GM21526 (cell line): ENCODE data around the gene PRTG.
"Not testable (repeated sequence)": the region's sequence is repeated elsewhere in the genome, so short reads cannot be mapped to it uniquely, and the experiment has no call there.

Experiments used
- ATAC-seq: cut with Tn5 transposase; IDR thresholded peaks from one replicate; pipeline ENCODE4 v1.9.1; 2021; ENCODE audit warnings: moderate library complexity; ENCODE audit not compliant: unreplicated experiment, low FRiP score

The PRTG gene, protein sequence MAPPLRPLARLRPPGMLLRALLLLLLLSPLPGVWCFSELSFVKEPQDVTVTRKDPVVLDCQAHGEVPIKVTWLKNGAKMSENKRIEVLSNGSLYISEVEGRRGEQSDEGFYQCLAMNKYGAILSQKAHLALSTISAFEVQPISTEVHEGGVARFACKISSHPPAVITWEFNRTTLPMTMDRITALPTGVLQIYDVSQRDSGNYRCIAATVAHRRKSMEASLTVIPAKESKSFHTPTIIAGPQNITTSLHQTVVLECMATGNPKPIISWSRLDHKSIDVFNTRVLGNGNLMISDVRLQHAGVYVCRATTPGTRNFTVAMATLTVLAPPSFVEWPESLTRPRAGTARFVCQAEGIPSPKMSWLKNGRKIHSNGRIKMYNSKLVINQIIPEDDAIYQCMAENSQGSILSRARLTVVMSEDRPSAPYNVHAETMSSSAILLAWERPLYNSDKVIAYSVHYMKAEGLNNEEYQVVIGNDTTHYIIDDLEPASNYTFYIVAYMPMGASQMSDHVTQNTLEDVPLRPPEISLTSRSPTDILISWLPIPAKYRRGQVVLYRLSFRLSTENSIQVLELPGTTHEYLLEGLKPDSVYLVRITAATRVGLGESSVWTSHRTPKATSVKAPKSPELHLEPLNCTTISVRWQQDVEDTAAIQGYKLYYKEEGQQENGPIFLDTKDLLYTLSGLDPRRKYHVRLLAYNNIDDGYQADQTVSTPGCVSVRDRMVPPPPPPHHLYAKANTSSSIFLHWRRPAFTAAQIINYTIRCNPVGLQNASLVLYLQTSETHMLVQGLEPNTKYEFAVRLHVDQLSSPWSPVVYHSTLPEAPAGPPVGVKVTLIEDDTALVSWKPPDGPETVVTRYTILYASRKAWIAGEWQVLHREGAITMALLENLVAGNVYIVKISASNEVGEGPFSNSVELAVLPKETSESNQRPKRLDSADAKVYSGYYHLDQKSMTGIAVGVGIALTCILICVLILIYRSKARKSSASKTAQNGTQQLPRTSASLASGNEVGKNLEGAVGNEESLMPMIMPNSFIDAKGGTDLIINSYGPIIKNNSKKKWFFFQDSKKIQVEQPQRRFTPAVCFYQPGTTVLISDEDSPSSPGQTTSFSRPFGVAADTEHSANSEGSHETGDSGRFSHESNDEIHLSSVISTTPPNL

DNA sequence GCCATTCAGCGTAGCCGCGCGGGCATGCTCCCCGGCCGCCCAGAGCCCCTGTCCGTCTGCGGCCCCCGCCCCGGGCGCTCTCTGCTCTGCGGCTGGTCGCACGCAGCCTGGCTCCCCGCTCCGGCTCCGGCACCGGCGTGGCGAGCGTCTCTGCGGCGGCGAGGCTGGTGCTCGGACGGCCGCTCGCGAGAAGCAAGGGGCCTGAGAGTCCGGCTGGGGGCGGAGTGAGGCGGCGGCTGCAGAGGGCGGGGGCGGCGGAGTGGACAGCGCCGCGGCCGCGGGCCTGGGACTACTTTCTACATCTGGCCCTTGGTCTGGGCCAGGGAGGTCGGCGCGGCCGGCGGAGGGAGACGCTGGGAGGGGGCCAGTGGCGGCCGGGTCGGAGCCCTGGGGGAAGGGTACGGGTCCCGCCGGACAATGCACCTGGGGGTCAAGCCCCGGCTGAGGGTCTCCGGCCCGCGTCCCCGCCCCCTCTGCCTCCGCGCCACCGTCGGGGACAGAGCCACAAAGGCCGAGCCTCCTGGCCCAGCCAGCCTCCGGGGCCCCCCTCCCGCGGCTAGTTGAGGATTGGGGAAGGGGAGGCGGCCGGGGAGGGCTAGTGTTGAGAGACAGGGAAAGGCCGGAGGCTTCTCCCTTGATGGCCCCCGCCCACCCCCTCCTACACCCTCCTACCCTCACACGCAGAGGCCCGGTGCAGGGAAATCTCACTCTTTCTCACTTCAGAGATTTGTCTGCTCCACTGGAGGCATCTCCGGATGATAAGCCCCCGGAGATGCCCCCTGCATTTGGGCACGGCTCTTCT, at the start of gene PRTG:
Gene PRTG (minus strand): TSS at position 226 of the 802 bp plus-strand sequence. CDS start 221 bp downstream, at position 5.
- no peak for ATAC-seq

DNA sequence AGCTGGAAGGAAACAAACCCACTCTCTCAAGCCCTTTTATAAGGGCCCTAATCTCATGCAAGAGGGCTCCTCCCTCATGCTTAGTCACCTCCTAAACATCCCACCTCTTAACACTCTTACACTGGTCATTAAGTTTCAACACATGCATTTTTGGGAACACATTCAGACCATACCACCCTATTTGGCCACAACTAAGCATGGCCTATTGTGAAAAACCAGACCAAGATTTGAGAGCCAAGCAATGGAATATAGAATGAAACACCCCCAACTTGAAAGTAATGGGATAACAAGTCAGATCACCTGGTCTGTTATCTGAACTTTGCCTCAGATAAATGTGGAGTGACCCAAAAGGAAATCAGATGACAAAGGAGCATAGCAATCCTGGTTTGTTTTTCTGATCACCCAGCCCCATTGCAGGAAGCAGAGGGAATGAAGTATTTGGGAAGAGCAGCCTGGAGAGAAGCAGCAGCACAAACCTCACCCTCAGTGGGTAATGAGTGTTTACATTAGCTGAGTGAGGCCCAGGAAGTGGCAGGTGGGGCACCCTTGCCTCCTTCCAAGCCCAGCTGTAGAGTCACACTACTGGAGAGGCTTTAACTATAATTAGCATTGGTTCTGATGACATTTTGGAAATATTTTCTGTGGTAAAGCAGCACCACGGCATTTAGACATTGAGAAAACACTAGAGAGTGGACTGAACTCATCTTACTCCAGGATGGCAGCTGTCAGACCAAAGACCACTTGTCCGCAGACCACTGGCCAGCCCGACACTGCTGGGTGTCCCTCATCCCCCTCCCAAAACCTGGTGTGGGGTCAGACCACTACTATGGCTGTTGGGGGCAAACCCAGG, 48.8 kb upstream of the PRTG start:
- ATAC-seq, result no peak

DNA sequence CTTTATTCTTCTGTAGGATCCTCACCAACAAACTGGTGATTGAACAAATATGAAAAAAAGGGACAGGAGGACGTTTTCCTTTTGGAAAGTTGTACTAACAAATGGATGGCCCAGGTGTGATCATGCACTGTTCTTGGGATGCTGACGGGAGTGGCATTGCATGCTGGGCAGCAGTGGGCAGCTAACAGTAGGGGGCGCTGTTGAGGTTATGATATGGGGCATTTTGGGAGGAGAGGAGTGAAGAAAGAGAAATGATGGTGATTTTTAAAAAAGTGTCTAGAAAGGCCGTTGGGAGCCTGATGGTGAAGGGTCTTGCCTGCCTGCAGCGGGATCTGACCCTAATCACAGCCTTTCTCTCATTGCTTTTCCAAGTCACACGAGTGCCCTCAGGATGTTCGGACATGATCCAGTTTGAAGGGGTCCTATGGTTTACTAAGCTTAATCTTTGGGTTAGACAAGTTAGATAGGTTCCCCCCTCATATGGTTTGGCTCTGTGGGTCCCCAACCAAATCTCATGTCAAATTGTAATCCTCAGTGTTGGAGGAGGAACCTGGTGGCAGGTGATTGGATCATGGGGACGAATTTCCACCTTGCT, 46.2 kb upstream of the PRTG start:
- no peak for ATAC-seq

DNA sequence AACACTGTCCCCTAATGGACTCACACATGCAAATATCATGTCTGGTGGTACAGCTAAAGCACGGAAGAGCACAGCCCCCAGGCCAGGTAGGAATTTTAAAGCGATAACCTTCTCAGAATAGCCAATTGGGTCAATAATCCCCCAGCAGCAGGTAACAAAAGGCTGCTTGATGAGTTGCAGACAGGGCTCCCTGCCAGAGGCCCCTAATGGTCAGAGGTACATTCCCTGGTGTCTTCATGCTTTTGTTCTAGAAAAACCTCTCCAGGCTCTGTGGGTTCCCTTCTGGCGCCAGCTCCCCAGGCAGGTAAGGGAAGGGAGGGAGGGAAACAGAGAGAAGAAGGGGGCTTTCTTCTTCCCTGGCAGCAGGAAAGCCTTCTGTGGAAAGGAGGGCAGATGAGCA, 43.4 kb upstream of the PRTG start:
- no peak for ATAC-seq

DNA sequence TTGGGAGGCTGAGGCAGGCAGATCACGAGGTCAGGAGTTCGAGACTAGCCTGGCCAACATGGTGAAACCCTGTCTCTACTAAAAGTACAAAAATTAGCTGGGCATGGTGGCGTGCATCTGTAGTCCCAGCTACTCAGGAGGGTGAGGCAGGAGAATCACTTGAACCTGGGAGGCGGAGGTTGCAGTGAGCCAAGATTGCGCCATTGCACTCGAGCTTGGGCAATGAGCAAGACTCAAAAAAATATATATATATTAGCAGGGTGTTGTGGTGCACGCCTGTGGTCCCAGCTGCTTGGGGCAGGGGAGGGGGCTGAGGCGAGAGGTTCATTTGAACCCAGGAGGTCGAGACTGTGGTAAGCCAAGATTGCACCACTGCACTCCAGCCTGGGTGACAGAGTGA, 42.6 kb upstream of the PRTG start:
- not testable (repeated sequence) for ATAC-seq

DNA sequence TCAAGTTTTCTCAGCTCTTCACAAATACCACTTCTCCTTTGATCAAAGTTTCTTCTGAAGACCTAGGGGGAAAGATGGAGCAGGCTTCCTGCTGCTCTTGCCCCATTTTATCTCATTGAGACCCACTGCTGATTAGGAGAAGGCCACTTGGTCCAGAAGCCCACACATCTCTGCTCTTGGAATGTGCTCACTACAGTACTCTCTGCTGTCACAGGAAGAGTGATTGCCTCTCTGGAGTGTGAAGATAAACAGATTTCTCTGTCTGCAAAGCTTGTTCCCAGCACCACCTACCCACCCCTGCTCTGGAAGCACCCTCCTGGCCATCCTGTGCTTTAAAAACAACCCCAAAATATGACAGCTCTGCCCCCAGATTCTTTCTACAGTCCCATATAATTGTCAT, 41.3 kb upstream of the PRTG start:
- no peak for ATAC-seq

DNA sequence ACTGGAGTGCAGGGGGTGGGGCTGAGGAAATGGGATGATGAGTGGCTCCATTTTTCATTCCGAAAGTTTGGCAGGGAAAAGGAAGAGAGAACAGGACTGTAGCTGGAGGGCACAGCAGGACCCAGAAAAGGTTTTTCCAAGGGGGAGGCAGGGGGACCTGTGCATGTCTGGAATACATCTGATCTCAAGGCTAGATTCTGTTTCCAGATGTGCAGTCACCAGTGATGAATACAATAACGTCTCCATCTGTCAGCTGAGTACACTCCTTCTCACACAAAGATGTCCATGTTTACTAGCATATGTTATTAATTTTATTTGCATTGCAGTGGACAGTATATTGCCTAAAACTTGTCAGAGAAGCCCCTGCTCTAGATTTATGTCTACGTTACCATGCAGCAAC, 39.9 kb upstream of the PRTG start:
- ATAC-seq, result no peak

DNA sequence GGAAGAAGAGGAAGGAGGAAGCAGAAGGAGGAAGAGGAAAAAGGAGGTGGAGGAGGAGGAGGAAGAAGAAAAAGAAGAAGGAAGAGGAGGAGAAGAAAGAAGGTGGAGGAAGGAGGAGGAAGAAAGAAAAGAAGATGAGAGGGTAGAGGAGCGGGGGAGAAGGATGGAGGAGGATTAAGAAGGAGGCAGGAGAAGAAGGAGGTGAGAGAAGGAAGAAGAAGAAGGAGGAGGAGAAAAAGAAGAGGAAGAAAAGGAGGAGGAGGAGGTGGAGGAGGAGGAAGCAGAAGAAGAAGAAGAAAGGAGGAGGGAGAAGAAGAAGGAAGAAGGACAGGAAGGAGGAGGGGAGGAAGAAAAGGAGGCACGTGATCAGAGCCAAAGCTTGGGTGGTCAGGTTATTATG, 37.3 kb upstream of the PRTG start:
- no peak for ATAC-seq

DNA sequence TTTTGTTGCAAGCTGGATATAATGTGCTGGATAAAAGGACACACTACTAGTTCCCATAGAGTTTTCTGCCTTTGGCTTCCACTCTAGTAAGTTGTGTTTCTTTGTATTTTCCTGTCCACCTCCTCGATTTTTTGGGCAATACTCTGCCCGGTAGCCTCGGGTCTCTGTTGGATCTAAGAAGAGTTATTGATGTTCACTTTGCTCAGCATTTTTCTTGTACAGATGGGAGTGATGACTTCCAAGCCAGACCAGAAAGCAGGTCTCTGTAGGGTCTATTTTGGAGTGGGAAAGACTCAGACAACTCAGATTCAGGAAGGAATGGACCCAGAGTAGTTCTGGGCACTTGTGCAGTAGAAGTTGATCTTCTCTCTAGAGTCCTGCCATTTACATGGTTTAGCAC, 36.0 kb upstream of the PRTG start:
- ATAC-seq, result no peak

DNA sequence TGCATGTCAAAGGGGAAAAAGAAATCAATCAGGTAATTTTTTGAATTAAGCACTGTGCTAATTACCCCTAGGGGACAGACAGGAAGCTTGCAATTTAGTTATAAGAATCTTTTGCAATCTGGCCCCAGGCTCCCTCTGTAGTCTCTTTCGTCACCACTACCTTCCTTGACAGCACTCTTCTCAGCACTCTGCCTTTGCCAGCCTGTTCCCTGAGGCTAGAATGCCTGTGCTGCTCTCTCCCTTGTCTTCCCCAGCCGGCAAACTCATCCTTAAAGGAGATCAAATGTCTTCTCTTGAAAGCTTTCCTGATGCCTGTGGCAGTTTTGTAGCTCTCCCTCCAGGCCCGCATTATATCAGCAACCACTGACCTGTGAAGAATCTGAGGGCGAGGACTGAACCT, 32.4 kb upstream of the PRTG start:
- ATAC-seq, result no peak

DNA sequence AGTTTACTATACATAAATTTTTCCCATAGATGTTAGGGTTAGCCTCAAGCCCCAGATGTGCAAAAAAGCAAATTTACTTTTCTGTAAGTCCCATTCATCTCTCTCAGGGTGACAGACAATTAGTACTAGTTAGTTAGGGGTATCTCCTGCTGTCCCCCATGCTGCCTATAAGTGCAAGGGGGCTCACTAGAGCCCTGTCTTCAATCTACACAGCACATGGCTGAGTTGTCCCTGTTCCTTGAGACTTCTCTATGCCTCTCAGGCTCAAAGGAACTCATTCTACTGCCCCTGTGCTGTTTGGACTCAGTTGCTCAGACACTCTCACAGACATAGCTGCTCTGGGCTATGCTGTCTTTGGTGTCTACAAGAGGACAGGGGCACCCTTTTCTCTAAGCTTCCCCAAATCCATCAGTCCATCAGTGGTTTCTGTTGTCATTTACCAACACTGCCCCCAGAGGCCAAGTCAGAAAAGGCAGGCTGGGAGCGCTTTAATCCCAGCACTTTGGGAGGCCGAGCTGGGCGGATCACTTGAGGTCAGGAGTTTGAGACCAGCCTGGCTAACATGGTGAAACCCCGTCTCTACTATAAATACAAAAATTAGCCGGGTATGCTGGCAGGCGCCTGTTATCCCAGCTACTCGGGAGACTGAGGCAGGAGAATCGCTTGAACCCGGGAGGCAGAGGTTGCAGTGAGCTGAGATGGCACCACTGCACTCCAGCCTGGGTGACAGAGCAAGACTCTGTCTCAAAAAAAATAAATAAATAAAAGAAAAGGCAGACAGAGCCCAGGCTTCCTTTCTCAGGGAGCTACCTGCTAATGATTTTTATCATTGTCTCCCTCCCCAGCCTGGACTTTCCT, 31.4 kb upstream of the PRTG start:
- ATAC-seq, result peak; percentile 61

DNA sequence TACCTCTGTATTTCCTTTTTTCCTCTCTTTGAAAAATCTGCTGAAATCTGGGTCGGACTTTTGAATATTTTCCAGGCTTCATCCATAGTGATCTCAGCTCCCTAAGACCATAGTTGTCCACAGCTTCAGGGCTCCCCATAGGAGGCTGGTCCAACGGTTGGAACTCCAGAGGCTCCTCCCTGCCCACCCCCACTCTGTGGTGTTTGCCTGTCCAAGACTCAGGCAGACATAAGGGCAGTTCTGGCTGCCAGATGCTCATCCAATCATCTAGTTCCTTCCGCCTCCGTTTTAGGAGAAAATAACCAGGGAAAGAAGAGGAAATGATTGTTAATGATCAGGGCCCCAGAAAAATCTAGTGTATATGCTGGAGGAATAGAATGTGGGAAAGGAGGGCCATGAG, 27.9 kb upstream of the PRTG start:
- no peak for ATAC-seq

DNA sequence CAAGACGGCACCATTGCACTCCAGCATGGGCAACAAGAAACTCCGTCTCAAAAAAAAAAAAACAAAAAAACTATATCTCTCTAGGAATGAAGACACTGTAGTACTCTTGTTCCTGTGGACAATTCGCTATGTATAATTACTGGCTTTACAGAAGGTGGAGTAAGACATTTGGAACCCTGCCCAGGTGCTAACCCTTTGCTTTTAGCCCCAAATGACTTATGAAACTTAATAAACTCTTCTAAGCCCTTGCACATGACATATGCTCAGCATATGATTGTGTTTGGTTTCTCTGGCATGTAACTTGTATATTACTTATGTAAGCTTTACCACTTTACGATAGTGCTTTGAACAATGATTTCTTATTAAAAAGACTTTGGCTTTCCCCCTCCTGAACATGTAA, 27.3 kb upstream of the PRTG start:
- no peak for ATAC-seq

DNA sequence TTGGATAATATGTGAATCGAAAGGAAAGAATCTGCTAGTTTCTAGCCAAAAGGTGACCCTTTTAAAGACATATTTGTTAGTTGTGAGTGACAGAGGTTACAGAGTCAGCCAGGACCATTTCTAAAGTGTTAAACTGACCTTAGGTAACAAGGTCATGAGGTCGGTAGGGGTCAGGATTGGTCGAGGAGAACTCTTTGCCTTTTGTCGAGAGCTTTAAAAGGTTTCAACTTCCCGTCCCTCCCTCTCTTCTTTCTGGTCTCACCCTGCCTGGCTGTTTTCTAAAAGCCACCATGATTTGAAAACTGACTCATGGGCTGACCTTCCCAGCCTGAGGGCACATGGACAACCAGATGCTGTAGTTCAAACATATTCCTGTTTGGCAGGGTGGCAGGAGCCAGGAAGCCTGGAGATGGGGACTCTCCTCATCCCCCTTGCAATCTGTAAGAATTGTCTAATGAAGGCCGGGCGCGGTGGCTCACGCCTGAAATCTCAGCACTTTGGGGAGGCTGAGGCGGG, 25.8 kb upstream of the PRTG start:
- no peak for ATAC-seq

DNA sequence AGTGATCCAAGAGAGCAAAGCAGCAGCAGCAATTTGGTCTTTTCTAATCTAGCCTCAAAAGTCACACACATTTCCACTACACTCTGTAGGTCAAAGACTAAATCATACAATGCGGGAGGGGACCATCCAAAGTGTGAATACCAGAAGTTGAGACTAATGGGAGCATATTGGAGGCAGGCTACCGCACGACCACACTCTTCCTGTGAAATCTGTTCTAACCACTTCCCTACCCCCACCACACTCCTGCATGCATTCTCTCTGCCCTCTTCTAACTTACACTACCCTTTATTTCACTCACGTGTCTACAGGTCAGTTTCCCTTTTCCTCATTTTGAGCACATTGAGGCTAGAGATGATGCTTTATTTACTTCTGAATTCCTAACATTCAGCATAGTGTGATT, 23.7 kb upstream of the PRTG start:
- ATAC-seq, result no peak

DNA sequence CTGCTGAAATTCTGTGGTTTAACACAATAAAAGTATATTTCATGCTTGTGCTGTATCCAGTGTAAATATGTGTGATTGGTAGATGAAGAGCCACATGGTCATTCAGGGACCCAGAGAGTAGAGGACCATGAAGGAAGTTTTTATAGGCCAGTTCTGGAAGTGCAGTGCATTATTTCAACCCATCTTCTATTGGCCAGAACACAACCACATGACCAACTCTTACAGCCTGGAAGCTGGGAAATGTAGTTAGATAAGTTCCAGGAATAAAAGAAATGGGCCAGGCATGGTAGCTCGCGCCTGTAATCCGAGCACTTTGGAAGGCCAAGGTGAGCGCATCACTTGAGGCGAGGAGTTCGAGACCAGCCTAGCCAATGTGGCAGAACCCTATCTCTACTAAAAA, 21.4 kb upstream of the PRTG start:
- no peak for ATAC-seq

DNA sequence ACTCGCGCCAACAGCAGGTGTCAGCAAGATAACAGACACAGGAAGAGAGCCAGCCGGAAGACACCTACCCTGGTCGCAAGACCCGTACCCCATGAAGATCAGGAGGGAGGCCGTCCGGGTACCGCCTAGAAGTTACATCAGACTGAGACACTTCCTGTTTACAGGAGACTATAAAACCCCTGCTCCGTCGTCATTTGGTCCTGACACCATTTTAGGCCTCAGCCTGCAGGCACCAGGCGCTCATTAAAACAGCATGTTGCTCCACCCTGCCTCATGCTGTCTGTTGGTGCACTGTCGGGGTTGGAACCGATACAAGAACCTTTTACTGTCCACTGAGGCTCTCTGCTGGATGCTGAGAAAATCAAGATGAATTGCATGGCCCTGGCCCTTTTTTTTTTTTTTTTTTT, 15.6 kb upstream of the PRTG start:
- no peak for ATAC-seq

DNA sequence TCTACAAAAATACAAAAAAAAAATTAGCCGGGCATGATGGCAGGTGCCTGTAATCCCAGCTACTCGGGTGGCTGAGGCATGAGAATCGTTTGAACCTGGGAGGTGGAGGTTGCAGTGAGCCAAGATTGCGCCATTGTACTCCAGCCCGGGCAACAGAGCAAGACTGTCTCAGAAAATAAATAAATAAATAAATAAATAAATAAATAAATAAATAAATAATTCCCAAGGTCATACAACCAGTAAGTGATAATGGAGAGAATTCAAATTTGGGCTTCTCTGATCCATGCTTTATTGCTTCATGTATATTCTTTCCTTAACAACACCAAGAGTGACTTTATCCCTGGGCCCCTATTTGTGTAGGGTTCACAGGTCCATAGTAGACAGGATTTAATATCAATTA, 10.5 kb upstream of the PRTG start:
- ATAC-seq, result not testable (repeated sequence)
